WERI-Rb-1 (cell line): ENCODE data around the gene PNPLA2.
A peak's percentile ranks its signal among the peaks of the same experiment; 100 is the strongest.

ENCODE experiments used
- DNase-seq: peaks from one replicate; pipeline ENCODE4 v3.0.0-alpha.2; 2020
- H3K27ac ChIP-seq: fragments of 250-450 bp; sonication (Bioruptor Pico); 2 replicates; pipeline ENCODE4 v1.5.1; 2020; ENCODE audit warnings: mild to moderate bottlenecking, moderate library complexity
- H3K27me3 ChIP-seq: fragments of 250-450 bp; sonication (Bioruptor Pico); 2 replicates; pipeline ENCODE4 v1.5.1; 2021; ENCODE audit warnings: mild to moderate bottlenecking, low read depth, moderate library complexity; ENCODE audit not compliant: insufficient read depth, severe bottlenecking
- H3K36me3 ChIP-seq: fragments of 250-450 bp; sonication (Bioruptor Pico); 2 replicates; pipeline ENCODE4 v1.5.1; 2020; ENCODE audit warnings: mild to moderate bottlenecking, moderate library complexity
- H3K4me3 ChIP-seq: 2 replicates; pipeline ENCODE4 v1.5.1; 2011; ENCODE audit warnings: low read depth, mild to moderate bottlenecking, control low read depth, low read length
- H3K9me3 ChIP-seq: fragments of 250-450 bp; sonication (Bioruptor Pico); 2 replicates; pipeline ENCODE4 v1.5.1; 2021; ENCODE audit warnings: mild to moderate bottlenecking, moderate library complexity; ENCODE audit not compliant: severe bottlenecking
- CTCF ChIP-seq: IDR thresholded peaks from 2 replicates; pipeline ENCODE4 v1.5.1; 2011; ENCODE audit warnings: low read depth, mild to moderate bottlenecking, control low read depth, inconsistent platforms, low read length

Gene PNPLA2

DNA sequence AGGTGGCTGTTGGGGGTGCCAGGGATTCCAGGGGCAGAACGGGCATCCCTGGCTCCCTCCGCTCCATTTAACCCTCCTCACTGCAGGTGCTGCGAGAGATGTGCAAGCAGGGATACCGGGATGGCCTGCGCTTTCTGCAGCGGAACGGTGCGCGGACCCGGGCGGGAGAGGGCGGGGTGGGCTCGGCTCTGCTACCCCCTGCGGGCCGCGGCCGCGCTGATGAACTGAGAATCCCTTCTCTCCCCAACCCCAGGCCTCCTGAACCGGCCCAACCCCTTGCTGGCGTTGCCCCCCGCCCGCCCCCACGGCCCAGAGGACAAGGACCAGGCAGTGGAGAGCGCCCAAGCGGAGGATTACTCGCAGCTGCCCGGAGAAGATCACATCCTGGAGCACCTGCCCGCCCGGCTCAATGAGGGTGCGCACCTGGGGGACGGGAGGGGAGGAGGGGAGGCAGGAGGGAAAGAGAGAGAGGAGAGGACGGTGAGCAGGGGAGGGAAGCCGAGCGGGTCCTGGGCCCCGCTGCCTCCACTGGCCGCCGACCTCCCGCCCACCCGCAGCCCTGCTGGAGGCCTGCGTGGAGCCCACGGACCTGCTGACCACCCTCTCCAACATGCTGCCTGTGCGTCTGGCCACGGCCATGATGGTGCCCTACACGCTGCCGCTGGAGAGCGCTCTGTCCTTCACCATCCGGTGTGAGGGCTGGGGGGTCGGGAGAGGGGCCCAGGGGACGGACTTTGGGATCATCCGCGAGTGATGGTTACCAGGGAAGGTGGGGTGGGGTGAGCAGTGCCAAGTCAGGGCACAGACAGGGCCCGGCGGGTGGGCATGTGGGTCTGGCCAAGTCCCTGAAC, 5.0 kb downstream of the PNPLA2 start:
- TF ChIP-seq CTCF: no peak
- peak overlapping the region; percentile 64 for H3K27ac ChIP-seq
- H3K4me3 ChIP-seq: no peak overlapping the region
- H3K9me3 ChIP-seq: no peaks in the 10 kb centered on the region
- no peaks in the 10 kb centered on the region for H3K27me3 ChIP-seq
- no peak for DNase-seq
- peaks cover 39% of the 10 kb centered on the region for H3K36me3 ChIP-seq

- Histone ChIP-seq H3K27ac (peak overlapping the region; percentile 64), H3K27me3 (no peaks in the 10 kb centered on the region), H3K4me3 (no peak overlapping the region), H3K9me3 (no peaks in the 10 kb centered on the region), H3K36me3 (peaks cover 39% of the 10 kb centered on the region)
- peak; percentile 61 for DNase-seq
- no peak for TF ChIP-seq CTCF
Measured at GRCh38 chr11:824292-824880, 5.7 kb downstream of the PNPLA2 start.

DNA sequence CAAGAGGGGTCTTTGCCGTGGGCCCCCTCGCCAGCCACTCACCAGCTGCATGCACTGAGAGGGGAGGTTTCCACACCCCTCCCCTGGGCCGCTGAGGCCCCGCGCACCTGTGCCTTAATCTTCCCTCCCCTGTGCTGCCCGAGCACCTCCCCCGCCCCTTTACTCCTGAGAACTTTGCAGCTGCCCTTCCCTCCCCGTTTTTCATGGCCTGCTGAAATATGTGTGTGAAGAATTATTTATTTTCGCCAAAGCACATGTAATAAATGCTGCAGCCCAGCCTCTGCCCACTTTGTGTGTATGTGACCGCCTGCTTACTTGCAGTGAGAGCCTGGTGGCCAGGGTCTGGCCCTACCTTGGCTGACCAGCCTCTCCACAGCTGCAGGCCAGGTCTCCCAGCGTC, 6.2 kb downstream of the PNPLA2 start:
- TF ChIP-seq CTCF: no peak
- H3K9me3 ChIP-seq: no peaks in the 10 kb centered on the region
- H3K27ac ChIP-seq: peak overlapping the region; percentile 64
- H3K4me3 ChIP-seq: no peak overlapping the region
- H3K36me3 ChIP-seq: peaks cover 39% of the 10 kb centered on the region
- no peak for DNase-seq
- H3K27me3 ChIP-seq: no peaks in the 10 kb centered on the region

GRCh38 chr11:825366-826226, 6.9 kb downstream of the PNPLA2 start:
- H3K27me3 ChIP-seq: no peaks in the 10 kb centered on the region
- DNase-seq: no peak
- H3K4me3 ChIP-seq: no peak overlapping the region
- H3K27ac ChIP-seq: peak overlapping the region; percentile 64
- H3K36me3 ChIP-seq: peaks cover 39% of the 10 kb centered on the region
- no peak for TF ChIP-seq CTCF
- H3K9me3 ChIP-seq: no peaks in the 10 kb centered on the region

DNA sequence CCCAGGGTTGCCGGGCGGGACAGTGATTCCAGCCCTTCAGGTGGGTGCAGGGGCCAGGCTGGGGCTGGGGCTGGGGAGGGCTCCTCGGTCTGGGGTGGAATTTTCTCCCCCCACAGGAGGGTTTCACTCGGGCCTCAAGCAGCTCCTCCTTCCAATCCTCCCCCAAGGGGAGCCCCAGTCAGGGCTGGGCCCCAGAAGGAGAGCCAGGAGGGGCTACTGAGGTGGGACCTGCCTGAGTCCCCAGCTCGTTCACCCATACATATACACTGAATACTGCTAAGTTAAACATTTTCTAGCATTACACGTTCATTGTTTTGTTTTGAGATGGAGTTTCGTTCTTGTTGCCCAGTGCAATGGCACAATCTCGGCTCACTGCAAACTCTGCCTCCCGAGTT, 7.5 kb downstream of the PNPLA2 start:
- H3K27ac ChIP-seq: peak overlapping the region; percentile 97
- TF ChIP-seq CTCF: no peak
- DNase-seq: no peak
- H3K4me3 ChIP-seq: peak overlapping the region; percentile 61
- H3K36me3 ChIP-seq: peaks cover 34% of the 10 kb centered on the region
- H3K9me3 ChIP-seq: no peaks in the 10 kb centered on the region
- H3K27me3 ChIP-seq: no peaks in the 10 kb centered on the region
